ENCODE measurements around the gene KDM6A.

- TF ChIP-seq CTCF (IDR thresholded peaks at IDR 0.05) (no peak), EZH2 (IDR thresholded peaks at IDR 0.05; ENCODE audit: borderline replicate concordance, insufficient read depth, low read depth, low read length, poor library complexity, severe bottlenecking) (no peak)
Observed at GRCh38 chrX:45003085-45003484, 130.1 kb downstream of the KDM6A start.

Measured in B cell (primary cell).